ENCODE results near the gene KCTD19.
A peak's percentile ranks its signal among the peaks of the same experiment; 100 is the strongest.

Gene KCTD19

DNA sequence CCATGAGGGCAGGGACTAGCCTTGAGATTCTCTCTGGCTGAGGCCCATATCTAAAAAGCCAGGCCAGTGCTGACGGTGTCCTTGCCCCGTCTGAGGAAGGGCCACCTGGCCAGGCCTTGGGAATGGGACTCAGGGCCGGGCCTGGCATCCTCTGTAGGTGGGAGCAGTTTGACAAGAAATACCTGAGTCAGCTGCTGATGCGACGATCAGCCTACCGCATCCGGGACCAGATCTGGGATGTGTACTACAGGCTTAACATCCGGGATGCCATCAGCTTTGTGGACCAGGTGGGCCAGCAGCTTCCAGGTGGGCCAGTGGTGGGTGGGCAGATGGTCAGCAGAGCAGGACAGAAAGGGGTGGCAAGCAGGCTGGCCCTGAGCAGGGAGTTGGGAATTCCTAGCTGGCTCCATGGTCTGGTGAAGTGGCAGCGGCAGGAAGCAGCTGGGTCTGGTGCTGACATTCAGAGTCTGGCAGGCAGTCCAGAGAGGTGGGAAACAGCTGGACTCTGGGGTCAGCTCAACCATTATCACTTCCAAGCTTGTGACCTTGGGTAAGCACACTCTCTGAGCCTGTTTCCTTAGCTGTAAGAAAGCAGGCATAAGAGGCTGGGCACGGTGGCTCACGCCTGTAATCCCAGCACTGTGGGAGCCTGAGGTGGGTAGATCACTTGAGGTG lies 68.2 kb downstream of the KCTD19 start:
- DNase-seq (ENCODE audit: low read depth), result no peak

- DNase-seq (ENCODE audit: low read depth), result no peak
These were observed 68.9 kb downstream of the KCTD19 start for GRCh38 chr16:67257486-67258160.

GRCh38 chr16:67256701-67257230 lies 69.8 kb downstream of the KCTD19 start:
- DNase-seq (ENCODE audit: low read depth), result no peak

DNA sequence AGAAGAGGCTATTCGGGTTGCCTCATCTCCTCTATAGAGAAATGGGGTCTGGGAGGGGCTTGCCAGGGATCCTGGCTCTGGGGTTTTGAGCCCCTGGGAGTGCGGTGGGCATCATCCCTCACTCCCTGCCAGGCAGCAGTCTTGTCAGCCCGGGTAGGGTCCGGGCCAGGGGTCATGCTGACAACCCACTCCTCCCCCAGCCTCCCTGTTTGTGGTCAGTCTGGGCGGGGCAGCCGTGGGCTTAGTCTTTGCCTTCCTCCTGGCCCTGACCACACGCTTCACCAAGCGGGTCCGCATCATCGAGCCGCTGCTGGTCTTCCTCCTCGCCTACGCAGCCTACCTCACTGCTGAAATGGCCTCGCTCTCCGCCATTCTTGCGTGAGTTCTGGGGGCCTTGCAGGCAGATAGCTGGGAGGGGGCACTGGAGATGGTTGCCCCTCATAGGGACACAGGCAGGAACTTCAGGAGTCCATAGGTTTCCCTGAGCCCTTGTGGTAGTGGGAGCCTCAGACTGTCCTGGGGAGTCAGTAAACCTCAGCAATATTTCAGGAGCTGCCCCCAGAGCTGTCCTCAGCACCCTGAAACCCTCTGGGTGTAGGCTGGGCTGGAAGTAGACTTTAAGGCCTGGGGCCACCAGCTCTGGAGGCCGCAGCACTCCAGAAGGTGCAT lies 70.9 kb downstream of the KCTD19 start:
- DNase-seq (ENCODE audit: low read depth), result no peak

GRCh38 chr16:67254801-67255552 lies 71.6 kb downstream of the KCTD19 start:
- no peak for DNase-seq (ENCODE audit: low read depth)

- no peak for DNase-seq (ENCODE audit: low read depth)
These were observed 73.7 kb downstream of the KCTD19 start for GRCh38 chr16:67252609-67253497.

GRCh38 chr16:67250045-67250327 lies 76.6 kb downstream of the KCTD19 start:
- no peak for DNase-seq (ENCODE audit: low read depth)

GRCh38 chr16:67249178-67250044 lies 77.1 kb downstream of the KCTD19 start:
- no peak for DNase-seq (ENCODE audit: low read depth)

- DNase-seq (ENCODE audit: low read depth), result no peak
These were observed 78.0 kb downstream of the KCTD19 start, which contains the start of gene SLC9A5 for GRCh38 chr16:67248401-67249177. Gene SLC9A5 (plus strand): TSS chr16:67248979. CDS start chr16:67249015, 36 bp downstream.

DNA sequence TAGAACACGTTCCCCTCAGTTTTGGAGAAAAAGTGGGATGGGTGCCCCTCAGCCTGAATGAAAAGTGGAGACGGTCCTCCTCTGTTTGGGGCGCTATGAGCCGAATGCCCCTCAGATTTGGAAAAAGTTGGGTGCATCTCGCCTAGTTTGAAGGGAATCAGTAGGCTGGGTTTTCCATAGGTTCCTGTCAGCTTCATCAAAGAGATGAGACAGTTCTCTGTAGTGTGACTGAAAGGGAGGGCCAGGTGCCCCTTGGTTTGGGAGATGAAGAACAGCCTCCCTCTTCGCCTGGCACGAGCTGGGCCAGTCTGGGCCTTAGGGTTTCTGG lies 78.5 kb downstream of the KCTD19 start:
- DNase-seq (ENCODE audit: low read depth), result no peak

GRCh38 chr16:67247192-67248072 lies 79.1 kb downstream of the KCTD19 start, which contains the start of gene FHOD1:
Gene FHOD1 (minus strand): TSS chr16:67247481. CDS start chr16:67247410, 71 bp downstream.
- peak; percentile 69 for DNase-seq (ENCODE audit: low read depth)

- DNase-seq (ENCODE audit: low read depth), result no peak
These were observed 79.8 kb downstream of the KCTD19 start for GRCh38 chr16:67246756-67247191.

GRCh38 chr16:67246081-67246755 lies 80.3 kb downstream of the KCTD19 start:
- peak; percentile 56 for DNase-seq (ENCODE audit: low read depth)

- no peak for DNase-seq (ENCODE audit: low read depth)
These were observed 80.9 kb downstream of the KCTD19 start for GRCh38 chr16:67245674-67246080.

DNA sequence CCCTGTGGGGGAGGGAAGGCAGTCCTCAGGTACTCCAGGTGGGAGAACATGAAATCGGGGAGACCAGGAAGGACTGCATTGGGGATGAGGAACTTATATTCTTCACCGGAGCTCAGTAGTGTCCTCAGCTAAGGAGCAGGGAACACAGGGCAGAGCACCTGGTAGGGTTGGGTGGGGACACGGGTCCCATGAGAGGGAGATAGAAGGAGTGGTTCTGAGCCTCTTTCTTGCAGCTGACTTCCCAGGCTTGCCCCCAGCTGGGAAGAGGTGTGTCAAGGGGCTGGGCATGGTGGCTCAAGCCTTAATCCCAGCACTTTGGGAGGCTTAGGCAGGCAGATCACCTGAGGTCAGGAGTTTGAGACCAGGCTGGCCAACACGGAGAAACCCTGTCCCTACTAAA lies 81.4 kb downstream of the KCTD19 start:
- DNase-seq (ENCODE audit: low read depth), result no peak

GRCh38 chr16:67244387-67245185 lies 82.0 kb downstream of the KCTD19 start:
- peak; percentile 62 for DNase-seq (ENCODE audit: low read depth)

- DNase-seq (ENCODE audit: low read depth), result no peak
These were observed 83.1 kb downstream of the KCTD19 start for GRCh38 chr16:67243481-67243880.

Data from non-pigmented ciliary epithelial cell (primary cell).